GM21737 (cell line): ENCODE results near the gene NEURL4.
A peak's percentile ranks its signal among the peaks of the same experiment; 100 is the strongest.

Experiments used
- ATAC-seq: cut with Tn5 transposase; IDR thresholded peaks from one replicate; pipeline ENCODE4 v1.9.1; 2021; ENCODE audit warnings: mild to moderate bottlenecking, moderate library complexity; ENCODE audit not compliant: unreplicated experiment

NEURL4 gene

GRCh38 chr17:7324438-7324779, 4.7 kb downstream of the NEURL4 start:
- no peak for ATAC-seq

- no peak for ATAC-seq
Measured at GRCh38 chr17:7323731-7324437, 5.3 kb downstream of the NEURL4 start.

GRCh38 chr17:7322520-7323194, 6.5 kb downstream of the NEURL4 start:
- no peak for ATAC-seq

- no peak for ATAC-seq
Measured at GRCh38 chr17:7321466-7321865, 7.7 kb downstream of the NEURL4 start.

GRCh38 chr17:7318121-7318860, 10.8 kb downstream of the NEURL4 start:
- ATAC-seq, result no peak

GRCh38 chr17:7317161-7317803, 11.9 kb downstream of the NEURL4 start:
- no peak for ATAC-seq

GRCh38 chr17:7315570-7316235, 13.4 kb downstream of the NEURL4 start:
- no peak for ATAC-seq

GRCh38 chr17:7314719-7315569, 14.2 kb downstream of the NEURL4 start, which contains the start of gene GPS2:
Gene GPS2 (minus strand): TSS chr17:7315360. CDS start chr17:7315052, 308 bp downstream.
- ATAC-seq, result peak; percentile 65

- no peak for ATAC-seq
Measured at GRCh38 chr17:7313890-7314718, 15.0 kb downstream of the NEURL4 start.

GRCh38 chr17:7313088-7313889, 15.8 kb downstream of the NEURL4 start:
- no peak for ATAC-seq

- ATAC-seq, result no peak
Measured at GRCh38 chr17:7312432-7313087, 16.6 kb downstream of the NEURL4 start.

GRCh38 chr17:7311110-7311705, 17.9 kb downstream of the NEURL4 start:
- ATAC-seq, result no peak

- ATAC-seq, result no peak
Measured at GRCh38 chr17:7309628-7310027, 19.5 kb downstream of the NEURL4 start.

GRCh38 chr17:7308625-7309433, 20.3 kb downstream of the NEURL4 start:
- ATAC-seq, result peak; percentile 20

GRCh38 chr17:7307686-7308624, 21.2 kb downstream of the NEURL4 start:
- ATAC-seq, result peak; percentile 2
